GM23338 (cell line): ENCODE data around the gene SLC8A1. TPM values are rescaled to one million over a fixed set of nuclear protein-coding genes. Genes with fewer than 3 reads are reported as not detected.

ENCODE experiments used
- ATAC-seq: fragments of 200-7000 bp; cut with Tn5 transposase; 3 replicates; pipeline ENCODE4 v1.9.1; 2020
- DNase-seq: peaks from one replicate; pipeline ENCODE4 v3.0.0-alpha.2; 2015; ENCODE audit warnings: low spot score
- H2AFZ ChIP-seq: fragments of 200-600 bp; sonication (generic); 2 replicates; pipeline ENCODE4 v1.8.0; 2016; ENCODE audit warnings: antibody characterized with exemption, mild to moderate bottlenecking, moderate library complexity
- H3F3A ChIP-seq: fragments of 200-600 bp; sonication (generic); replicated peaks from 2 replicates; pipeline ENCODE4 v1.8.0; 2017; ENCODE audit warnings: antibody characterized with exemption, mixed run types, low read depth
- H3K27ac ChIP-seq: fragments of 200-600 bp; sonication (generic); 2 replicates; pipeline ENCODE4 v1.6.1; 2016; ENCODE audit warnings: low read depth
- H3K27me3 ChIP-seq: fragments of 200-600 bp; sonication (generic); 2 replicates; pipeline ENCODE4 v1.8.0; 2016; ENCODE audit warnings: mild to moderate bottlenecking, mixed run types, moderate library complexity; ENCODE audit not compliant: insufficient read depth
- H3K36me3 ChIP-seq: fragments of 200-600 bp; sonication (generic); 2 replicates; pipeline ENCODE4 v1.8.0; 2016; ENCODE audit warnings: mild to moderate bottlenecking; ENCODE audit not compliant: insufficient read depth
- H3K4me1 ChIP-seq: fragments of 200-600 bp; sonication (generic); 2 replicates; pipeline ENCODE4 v1.8.0; 2016; ENCODE audit warnings: mild to moderate bottlenecking, moderate library complexity; ENCODE audit not compliant: insufficient read depth
- H3K4me2 ChIP-seq: fragments of 200-600 bp; sonication (generic); 2 replicates; pipeline ENCODE4 v1.7.1; 2017; ENCODE audit warnings: mixed run types
- H3K4me3 ChIP-seq: fragments of 200-600 bp; sonication (generic); 2 replicates; pipeline ENCODE4 v1.6.1; 2016; ENCODE audit warnings: mixed run types
- H3K79me2 ChIP-seq: fragments of 200-600 bp; sonication (generic); replicated peaks from 2 replicates; pipeline ENCODE4 v1.8.0; 2017; ENCODE audit warnings: mild to moderate bottlenecking; ENCODE audit not compliant: insufficient read depth
- H3K9me2 ChIP-seq: fragments of 200-600 bp; sonication (generic); 2 replicates; pipeline ENCODE4 v1.8.0; 2017; ENCODE audit not compliant: insufficient read depth
- H4K20me1 ChIP-seq: fragments of 200-600 bp; sonication (generic); replicated peaks from 2 replicates; pipeline ENCODE4 v1.8.0; 2017; ENCODE audit warnings: mild to moderate bottlenecking; ENCODE audit not compliant: insufficient read depth
- H3K27ac Mint-ChIP-seq: 2 replicates; pipeline ENCODE4 v1.8.0; 2020; ENCODE audit warnings: inconsistent platforms, mild to moderate bottlenecking, moderate library complexity, mixed read lengths
- H3K27me3 Mint-ChIP-seq: 3 replicates; pipeline ENCODE4 v1.8.0; 2022; ENCODE audit warnings: low read depth, mild to moderate bottlenecking, moderate library complexity, mixed read lengths, inconsistent platforms; ENCODE audit not compliant: insufficient read depth, poor library complexity
- H3K36me3 Mint-ChIP-seq: 3 replicates; pipeline ENCODE4 v1.8.0; 2021; ENCODE audit warnings: low read depth, mild to moderate bottlenecking, inconsistent platforms, moderate library complexity, mixed read lengths
- H3K4me1 Mint-ChIP-seq: 3 replicates; pipeline ENCODE4 v1.8.0; 2020; ENCODE audit warnings: mild to moderate bottlenecking, inconsistent platforms, mixed read lengths
- H3K4me3 Mint-ChIP-seq: 3 replicates; pipeline ENCODE4 v1.8.0; 2021; ENCODE audit warnings: moderate library complexity, mild to moderate bottlenecking, inconsistent platforms, mixed read lengths
- H3K9me3 Mint-ChIP-seq: 3 replicates; pipeline ENCODE4 v1.8.0; 2020; ENCODE audit warnings: moderate library complexity, mild to moderate bottlenecking, inconsistent platforms, mixed read lengths
- CREB1 ChIP-seq: fragments of 250-450 bp; sonication (Bioruptor Pico); IDR thresholded peaks from 2 replicates; pipeline ENCODE4 v1.5.0; 2020; ENCODE audit warnings: low read depth, mild to moderate bottlenecking, moderate library complexity
- CTCF ChIP-seq, 2 experiments: fragments of 200-600 bp in 1 of 2; sonication (generic) in 1 of 2; conservative IDR thresholded peaks; 2 replicates each; pipeline versions ENCODE4 v1.5.1 to v1.6.1; 2016 to 2017; ENCODE audit warnings: antibody characterized with exemption in 2 of 2, low read depth in 2 of 2, mild to moderate bottlenecking in 2 of 2, moderate library complexity in 1 of 2
- ETS1 ChIP-seq: IDR thresholded peaks from 2 replicates; pipeline ENCODE4 v1.6.1; 2016; ENCODE audit warnings: antibody characterized with exemption
- EZH2 ChIP-seq: fragments of 200-600 bp; sonication (generic); IDR thresholded peaks from one replicate; pipeline ENCODE4 v1.8.0; 2017; ENCODE audit warnings: antibody characterized with exemption, mild to moderate bottlenecking, low read depth; ENCODE audit not compliant: unreplicated experiment
- EZH2phosphoT487 ChIP-seq: fragments of 200-600 bp; sonication (generic); IDR thresholded peaks from one replicate; pipeline ENCODE4 v1.8.1; 2018; ENCODE audit warnings: antibody characterized with exemption; ENCODE audit not compliant: unreplicated experiment
- JUNB ChIP-seq: IDR thresholded peaks from one replicate; pipeline ENCODE4 v1.6.1; 2016; ENCODE audit warnings: antibody characterized with exemption; ENCODE audit not compliant: unreplicated experiment
- NANOG ChIP-seq: IDR thresholded peaks from 2 replicates; pipeline ENCODE4 v1.6.1; 2016; ENCODE audit warnings: antibody characterized with exemption, borderline replicate concordance
- POLR2AphosphoS5 ChIP-seq: IDR thresholded peaks from 2 replicates; pipeline ENCODE4 v1.6.1; 2016; ENCODE audit warnings: antibody characterized with exemption, low read depth
- REST ChIP-seq: IDR thresholded peaks from one replicate; pipeline ENCODE4 v1.6.1; 2018; ENCODE audit warnings: antibody characterized with exemption; ENCODE audit not compliant: unreplicated experiment
- STAT1 ChIP-seq: IDR thresholded peaks from one replicate; pipeline ENCODE4 v1.6.1; 2016; ENCODE audit warnings: antibody characterized with exemption; ENCODE audit not compliant: unreplicated experiment
- ZNF114 ChIP-seq: fragments of 250-450 bp; sonication (Bioruptor Pico); IDR thresholded peaks from 2 replicates; pipeline ENCODE4 v1.5.0; 2020; ENCODE audit warnings: mild to moderate bottlenecking, moderate library complexity
- ZNF331 ChIP-seq: fragments of 250-450 bp; sonication (Bioruptor Pico); IDR thresholded peaks from 2 replicates; pipeline ENCODE4 v1.5.0; 2020; ENCODE audit warnings: low read depth, mild to moderate bottlenecking, moderate library complexity
- polyA plus RNA-seq: library from polyadenylated mRNA; unstranded; fragments of >200 nt; fragmentation: Nextera tagmentation; extraction: Ambion mirVana; gene quantifications from 2 replicates; pipeline ENCODE4 v1.2.1, GENCODE V29; 2016
- total RNA-seq: library from RNA; depleted of rRNA; stranded (reverse); fragments of >200 nt; shearing (Covaris generic); gene quantifications from 2 replicates; pipeline ENCODE4 v1.2.3, GENCODE V29; 2014

The SLC8A1 gene
- total and polyA plus RNA-seq, 2 experiments from 2014 or later: 2.5 to 3.3 TPM

DNA sequence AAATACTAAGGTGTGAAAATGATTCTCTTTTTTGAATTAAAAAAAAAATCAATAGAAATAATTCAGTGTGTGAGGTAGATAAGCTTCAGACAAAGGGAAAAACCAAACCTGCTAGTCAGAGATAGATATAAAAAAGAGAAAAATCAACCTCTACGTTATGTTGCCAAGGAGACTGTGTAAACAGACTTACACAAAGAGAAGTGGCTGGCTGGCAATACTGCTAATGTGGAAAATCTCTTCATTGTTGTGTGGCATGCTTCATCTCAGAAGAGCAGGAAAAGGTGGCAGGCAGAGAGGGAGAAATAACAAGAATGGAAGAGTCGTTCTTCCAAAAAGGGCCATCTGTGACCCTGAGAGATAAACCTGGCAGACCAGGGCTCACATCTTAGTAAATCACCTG, 200.8 kb downstream of the SLC8A1 start:
- H3K4me3 Mint-ChIP-seq: no peak overlapping the region
- no peaks in the 10 kb centered on the region for H4K20me1 ChIP-seq
- ATAC-seq (no peak), DNase-seq (peak; percentile 32)
- H3K27me3 Mint-ChIP-seq: peaks cover 2% of the 10 kb centered on the region
- peaks cover 12% of the 10 kb centered on the region for H3K4me1 Mint-ChIP-seq
- no peaks in the 10 kb centered on the region for H3K36me3 ChIP-seq
- H3K27ac ChIP-seq: no peak overlapping the region
- no peaks in the 10 kb centered on the region for H3K27me3 ChIP-seq
- TF ChIP-seq CREB1 (CRISPR knock-in tag): no peak
- TF ChIP-seq CTCF (conservative IDR thresholded peaks at IDR 0.05; ENCODE audit: low read depth in 2 of 2): no peak
- TF ChIP-seq STAT1: no peak
- no peaks in the 10 kb centered on the region for H3K36me3 Mint-ChIP-seq
- no peaks in the 10 kb centered on the region for H3K4me1 ChIP-seq
- no peak overlapping the region for H2AFZ ChIP-seq
- H3K4me2 ChIP-seq: no peak overlapping the region
- H3K9me2 ChIP-seq: no peaks in the 10 kb centered on the region
- no peaks in the 10 kb centered on the region for H3K9me3 Mint-ChIP-seq
- H3F3A ChIP-seq: no peaks in the 10 kb centered on the region
- H3K27ac Mint-ChIP-seq: no peak overlapping the region
- H3K4me3 ChIP-seq: no peak overlapping the region
- no peaks in the 10 kb centered on the region for H3K79me2 ChIP-seq

GRCh38 chr2:40249577-40249976, 202.3 kb downstream of the SLC8A1 start:
- no peak overlapping the region for H3K27ac ChIP-seq
- no peak overlapping the region for H3K27ac Mint-ChIP-seq
- no peaks in the 10 kb centered on the region for H3K9me2 ChIP-seq
- ATAC-seq: no peak
- no peaks in the 10 kb centered on the region for H3K36me3 Mint-ChIP-seq
- H3K4me1 ChIP-seq: no peaks in the 10 kb centered on the region
- no peaks in the 10 kb centered on the region for H4K20me1 ChIP-seq
- H3K4me2 ChIP-seq: no peak overlapping the region
- no peaks in the 10 kb centered on the region for H3F3A ChIP-seq
- H3K4me1 Mint-ChIP-seq: peaks cover 6% of the 10 kb centered on the region; the same call in 2 of the 3 replicates
- no peak for DNase-seq
- no peaks in the 10 kb centered on the region for H3K36me3 ChIP-seq
- H3K4me3 Mint-ChIP-seq: no peak overlapping the region
- no peak overlapping the region for H2AFZ ChIP-seq
- no peak overlapping the region for H3K4me3 ChIP-seq
- no peaks in the 10 kb centered on the region for H3K9me3 Mint-ChIP-seq
- peaks cover 2% of the 10 kb centered on the region for H3K27me3 Mint-ChIP-seq
- no peaks in the 10 kb centered on the region for H3K79me2 ChIP-seq
- H3K27me3 ChIP-seq: no peaks in the 10 kb centered on the region
- no peak for TF ChIP-seq STAT1
- no peak for TF ChIP-seq EZH2
- TF ChIP-seq JUNB: no peak
- TF ChIP-seq EZH2phosphoT487: no peak
- no peak for TF ChIP-seq ETS1
- TF ChIP-seq NANOG: no peak
- TF ChIP-seq POLR2AphosphoS5: no peak
- no peak for TF ChIP-seq ZNF331 (CRISPR knock-in tag)
- no peak for TF ChIP-seq REST
- no peak for TF ChIP-seq ZNF114 (CRISPR knock-in tag)
- TF ChIP-seq CREB1 (CRISPR knock-in tag): no peak
- TF ChIP-seq CTCF (conservative IDR thresholded peaks at IDR 0.05; ENCODE audit: low read depth in 2 of 2): no peak
